WTC11 (cell line): ENCODE results near the gene ENTREP1.

Experiments used
- CTCF ChIP-seq: fragments of 200-600 bp; IDR thresholded peaks from 2 replicates; pipeline ENCODE4 v1.8.0; 2022; ENCODE audit warnings: antibody characterized with exemption
- E2F4 ChIP-seq: sonication (generic); formaldehyde crosslinking; IDR thresholded peaks from 2 replicates; pipeline ENCODE4 v1.8.1; 2022; ENCODE audit warnings: low read depth, mild to moderate bottlenecking, moderate library complexity, missing genetic modification reagents, borderline replicate concordance
- FOXJ3 ChIP-seq: sonication (generic); formaldehyde crosslinking; IDR thresholded peaks from 2 replicates; pipeline ENCODE4 v1.9.0; 2021; ENCODE audit warnings: missing genetic modification reagents, mild to moderate bottlenecking, borderline replicate concordance
- IRF1 ChIP-seq: sonication (generic); formaldehyde crosslinking; IDR thresholded peaks from 2 replicates; pipeline ENCODE4 v1.8.0; 2023; ENCODE audit warnings: missing genetic modification reagents
- JUN ChIP-seq: sonication (generic); formaldehyde crosslinking; IDR thresholded peaks from 2 replicates; pipeline ENCODE4 v1.8.0; 2023; ENCODE audit warnings: mild to moderate bottlenecking, missing genetic modification reagents
- MAX ChIP-seq: sonication (generic); formaldehyde crosslinking; IDR thresholded peaks from 2 replicates; pipeline ENCODE4 v1.8.0; 2022; ENCODE audit warnings: mild to moderate bottlenecking, missing genetic modification reagents
- MLX ChIP-seq: sonication (generic); formaldehyde crosslinking; IDR thresholded peaks from 2 replicates; pipeline ENCODE4 v1.8.1; 2023; ENCODE audit warnings: mild to moderate bottlenecking, missing genetic modification reagents, moderate library complexity
- SMAD3 ChIP-seq: sonication (generic); formaldehyde crosslinking; IDR thresholded peaks from 2 replicates; pipeline ENCODE4 v1.8.0; 2022; ENCODE audit warnings: missing genetic modification reagents, mild to moderate bottlenecking, borderline replicate concordance
- SP1 ChIP-seq: sonication (generic); formaldehyde crosslinking; conservative IDR thresholded peaks from 2 replicates; pipeline ENCODE4 v1.8.1; 2022; ENCODE audit warnings: missing genetic modification reagents
- TEAD4 ChIP-seq: sonication (generic); formaldehyde crosslinking; IDR thresholded peaks from 2 replicates; pipeline ENCODE4 v1.8.0; 2022; ENCODE audit warnings: mild to moderate bottlenecking, missing genetic modification reagents
- TP53 ChIP-seq: sonication (generic); formaldehyde crosslinking; IDR thresholded peaks from 2 replicates; pipeline ENCODE4 v1.8.1; 2023; ENCODE audit warnings: mild to moderate bottlenecking, missing genetic modification reagents
- USF2 ChIP-seq: sonication (generic); formaldehyde crosslinking; IDR thresholded peaks from 2 replicates; pipeline ENCODE4 v1.8.1; 2023; ENCODE audit warnings: mild to moderate bottlenecking, missing genetic modification reagents, moderate library complexity
- ZBTB21 ChIP-seq: sonication (generic); formaldehyde crosslinking; IDR thresholded peaks from 2 replicates; pipeline ENCODE4 v1.8.1; 2023; ENCODE audit warnings: mild to moderate bottlenecking, missing genetic modification reagents, borderline replicate concordance
- ZNF512 ChIP-seq: sonication (generic); formaldehyde crosslinking; IDR thresholded peaks from 2 replicates; pipeline ENCODE4 v1.8.1; 2022; ENCODE audit warnings: missing genetic modification reagents, borderline replicate concordance

GRCh38 chr9:69340631-69341030, 15.6 kb downstream of the ENTREP1 start:
- TF ChIP-seq ZBTB21 (no peak), MLX (no peak), TP53 (CRISPR knock-in tag) (no peak), SMAD3 (no peak), CTCF (no peak), TEAD4 (CRISPR knock-in tag) (no peak), ZNF512 (CRISPR knock-in tag) (no peak), E2F4 (CRISPR knock-in tag) (no peak), IRF1 (no peak), SP1 (no peak), USF2 (no peak), JUN (CRISPR knock-in tag) (no peak), FOXJ3 (CRISPR knock-in tag) (no peak), MAX (CRISPR knock-in tag) (no peak)
